MM.1S (cell line): ENCODE data around the gene EXOC1.

Experiments
- DNase-seq: peaks from one replicate; pipeline ENCODE4 v3.0.0-alpha.2; 2015
- H2AFZ ChIP-seq: fragments of 300-600 bp; sonication (generic); 2 replicates; pipeline ENCODE4 v1.6.0; 2016; ENCODE audit warnings: antibody characterized with exemption, low read length
- H3F3A ChIP-seq: fragments of 300-600 bp; sonication (generic); 2 replicates; pipeline ENCODE4 v1.6.1; 2016; ENCODE audit warnings: mild to moderate bottlenecking, antibody characterized with exemption, low read length, moderate library complexity, mixed read lengths; ENCODE audit not compliant: insufficient read depth
- H3K27ac ChIP-seq: fragments of 300-600 bp; sonication (generic); 2 replicates; pipeline ENCODE4 v1.5.1; 2016; ENCODE audit warnings: mild to moderate bottlenecking, low read length
- H3K27me3 ChIP-seq: fragments of 300-600 bp; sonication (generic); replicated peaks from 2 replicates; pipeline ENCODE4 v1.6.0; 2016; ENCODE audit warnings: low read length; ENCODE audit not compliant: insufficient read depth
- H3K36me3 ChIP-seq: fragments of 300-600 bp; sonication (generic); replicated peaks from 2 replicates; pipeline ENCODE4 v1.6.1; 2016; ENCODE audit warnings: mild to moderate bottlenecking, low read length, mixed read lengths; ENCODE audit not compliant: insufficient read depth
- H3K4me1 ChIP-seq: fragments of 300-600 bp; sonication (generic); 2 replicates; pipeline ENCODE4 v1.6.1; 2016; ENCODE audit warnings: low read length, mixed read lengths
- H3K4me2 ChIP-seq: fragments of 300-600 bp; sonication (generic); 2 replicates; pipeline ENCODE4 v1.6.0; 2016; ENCODE audit warnings: low read depth, low read length
- H3K4me3 ChIP-seq: fragments of 300-600 bp; sonication (generic); 2 replicates; pipeline ENCODE4 v1.5.1; 2016; ENCODE audit warnings: low read length, mixed read lengths
- H3K79me2 ChIP-seq: fragments of 300-600 bp; sonication (generic); 2 replicates; pipeline ENCODE4 v1.6.1; 2016; ENCODE audit warnings: mixed run types, low read length, mixed read lengths
- H3K9ac ChIP-seq: fragments of 300-600 bp; sonication (generic); 2 replicates; pipeline ENCODE4 v1.6.1; 2016; ENCODE audit warnings: low read length, mixed read lengths
- H3K9me2 ChIP-seq: fragments of 300-600 bp; sonication (generic); replicated peaks from 2 replicates; pipeline ENCODE4 v1.6.1; 2016; ENCODE audit warnings: mild to moderate bottlenecking, low read length, mixed read lengths; ENCODE audit not compliant: insufficient read depth
- H3K9me3 ChIP-seq: fragments of 300-600 bp; sonication (generic); replicated peaks from 2 replicates; pipeline ENCODE4 v1.6.1; 2016; ENCODE audit warnings: mild to moderate bottlenecking, low read length, mixed read lengths; ENCODE audit not compliant: insufficient read depth
- H4K20me1 ChIP-seq: fragments of 300-600 bp; sonication (generic); 2 replicates; pipeline ENCODE4 v1.6.1; 2016; ENCODE audit warnings: mild to moderate bottlenecking, low read length, moderate library complexity, mixed read lengths; ENCODE audit not compliant: insufficient read depth
- EZH2 ChIP-seq: fragments of 300-600 bp; sonication (generic); optimal IDR thresholded peaks from 2 replicates; pipeline ENCODE3; 2017; ENCODE audit warnings: low read depth, mild to moderate bottlenecking, antibody characterized with exemption, low read length, mixed read lengths
- EZH2phosphoT487 ChIP-seq: fragments of 300-600 bp; sonication (generic); IDR thresholded peaks from 2 replicates; pipeline ENCODE4 v1.6.1; 2018; ENCODE audit warnings: antibody characterized with exemption, low read length
- TF ChIP-seq, protein P1 (sequence below): fragments of 300-600 bp; sonication (generic); IDR thresholded peaks from 2 replicates; pipeline ENCODE4 v1.5.1; 2016; ENCODE audit warnings: antibody characterized with exemption, low read length, mixed read lengths

EXOC1 gene

DNA sequence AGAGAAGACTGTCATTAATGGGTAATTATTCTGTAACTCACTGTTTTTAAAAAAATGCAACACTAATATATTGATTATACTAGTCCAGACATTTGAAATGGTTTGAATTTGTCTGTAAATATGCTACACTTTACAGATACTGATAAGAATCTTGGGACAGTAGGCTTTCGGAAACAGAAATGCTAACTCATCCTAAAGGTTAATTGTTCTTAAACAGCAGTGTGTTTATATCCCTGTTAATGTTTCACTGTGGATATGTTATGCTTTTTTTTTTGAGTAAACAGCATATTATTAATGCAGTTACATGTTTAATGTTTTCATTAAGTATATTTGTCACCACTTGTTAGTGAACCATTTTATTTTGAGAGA, 31.4 kb downstream of the EXOC1 start:
- H3K9ac ChIP-seq: no peak overlapping the region
- H3K9me3 ChIP-seq: no peaks in the 10 kb centered on the region
- no peaks in the 10 kb centered on the region for H3K9me2 ChIP-seq
- H2AFZ ChIP-seq: no peak overlapping the region
- H3F3A ChIP-seq: no peaks in the 10 kb centered on the region
- no peaks in the 10 kb centered on the region for H4K20me1 ChIP-seq
- no peaks in the 10 kb centered on the region for H3K27me3 ChIP-seq
- H3K79me2 ChIP-seq: no peaks in the 10 kb centered on the region
- TF ChIP-seq, protein P1, sequence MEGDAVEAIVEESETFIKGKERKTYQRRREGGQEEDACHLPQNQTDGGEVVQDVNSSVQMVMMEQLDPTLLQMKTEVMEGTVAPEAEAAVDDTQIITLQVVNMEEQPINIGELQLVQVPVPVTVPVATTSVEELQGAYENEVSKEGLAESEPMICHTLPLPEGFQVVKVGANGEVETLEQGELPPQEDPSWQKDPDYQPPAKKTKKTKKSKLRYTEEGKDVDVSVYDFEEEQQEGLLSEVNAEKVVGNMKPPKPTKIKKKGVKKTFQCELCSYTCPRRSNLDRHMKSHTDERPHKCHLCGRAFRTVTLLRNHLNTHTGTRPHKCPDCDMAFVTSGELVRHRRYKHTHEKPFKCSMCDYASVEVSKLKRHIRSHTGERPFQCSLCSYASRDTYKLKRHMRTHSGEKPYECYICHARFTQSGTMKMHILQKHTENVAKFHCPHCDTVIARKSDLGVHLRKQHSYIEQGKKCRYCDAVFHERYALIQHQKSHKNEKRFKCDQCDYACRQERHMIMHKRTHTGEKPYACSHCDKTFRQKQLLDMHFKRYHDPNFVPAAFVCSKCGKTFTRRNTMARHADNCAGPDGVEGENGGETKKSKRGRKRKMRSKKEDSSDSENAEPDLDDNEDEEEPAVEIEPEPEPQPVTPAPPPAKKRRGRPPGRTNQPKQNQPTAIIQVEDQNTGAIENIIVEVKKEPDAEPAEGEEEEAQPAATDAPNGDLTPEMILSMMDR: no peak
- TF ChIP-seq EZH2phosphoT487 (no peak), EZH2 (no peak)
- H3K4me1 ChIP-seq: no peaks in the 10 kb centered on the region
- DNase-seq: no peak
- H3K4me2 ChIP-seq: no peak overlapping the region
- no peak overlapping the region for H3K27ac ChIP-seq
- H3K4me3 ChIP-seq: no peak overlapping the region
- H3K36me3 ChIP-seq: no peaks in the 10 kb centered on the region

DNA sequence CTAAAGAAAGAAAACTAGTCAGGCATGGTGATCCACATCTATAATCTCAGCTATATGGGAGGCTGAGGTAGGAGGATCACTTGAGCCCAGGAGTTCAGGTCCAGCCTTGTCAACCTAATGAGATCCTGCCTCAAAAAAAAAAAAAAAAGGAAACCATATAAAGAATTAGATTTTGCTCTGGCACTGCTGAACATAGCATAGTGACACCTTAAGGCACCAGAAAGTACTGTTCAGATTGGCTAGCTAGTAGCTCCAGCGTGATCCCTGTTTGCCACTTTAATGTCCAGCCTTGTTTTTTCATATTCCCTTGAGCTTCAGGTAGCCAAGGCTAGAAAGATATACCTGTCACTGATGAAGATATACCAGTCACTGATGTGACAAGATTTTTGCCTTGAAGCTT, 34.1 kb downstream of the EXOC1 start:
- no peak overlapping the region for H3K4me2 ChIP-seq
- H3K79me2 ChIP-seq: no peaks in the 10 kb centered on the region
- no peaks in the 10 kb centered on the region for H3F3A ChIP-seq
- no peaks in the 10 kb centered on the region for H3K36me3 ChIP-seq
- no peaks in the 10 kb centered on the region for H3K4me1 ChIP-seq
- H3K27me3 ChIP-seq: no peaks in the 10 kb centered on the region
- TF ChIP-seq, protein P1: no peak
- no peak for TF ChIP-seq EZH2
- no peaks in the 10 kb centered on the region for H3K9me3 ChIP-seq
- no peak for DNase-seq
- no peak overlapping the region for H3K4me3 ChIP-seq
- H3K27ac ChIP-seq: no peak overlapping the region
- H2AFZ ChIP-seq: no peak overlapping the region
- H4K20me1 ChIP-seq: no peaks in the 10 kb centered on the region
- H3K9ac ChIP-seq: no peak overlapping the region
- no peaks in the 10 kb centered on the region for H3K9me2 ChIP-seq

DNA sequence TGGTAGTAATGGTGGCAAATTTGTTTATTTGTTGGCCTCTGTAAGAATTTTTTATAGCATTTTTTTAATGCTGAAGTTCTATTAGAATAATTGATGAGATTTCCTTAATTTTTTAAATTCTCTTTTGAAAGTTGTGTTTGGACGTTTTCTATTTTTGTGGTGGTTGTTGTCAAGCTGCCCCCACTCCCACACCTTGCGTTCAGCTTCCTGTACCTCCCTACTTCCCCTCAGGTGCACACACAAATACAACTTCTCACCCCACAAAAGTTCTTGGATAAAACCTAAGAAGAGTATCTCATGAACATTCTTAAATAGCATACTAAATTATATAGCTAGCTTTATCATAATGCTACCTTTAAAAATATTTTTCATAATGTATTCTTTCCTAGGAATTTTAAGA, 38.7 kb downstream of the EXOC1 start:
- no peak overlapping the region for H2AFZ ChIP-seq
- H3K27me3 ChIP-seq: no peaks in the 10 kb centered on the region
- no peaks in the 10 kb centered on the region for H3F3A ChIP-seq
- H3K4me3 ChIP-seq: no peak overlapping the region
- no peaks in the 10 kb centered on the region; the same call in 1 of the 2 replicates for H3K36me3 ChIP-seq
- H3K9me2 ChIP-seq: no peaks in the 10 kb centered on the region
- no peaks in the 10 kb centered on the region; the same call in 1 of the 2 replicates for H3K9me3 ChIP-seq
- no peak overlapping the region for H3K9ac ChIP-seq
- no peak for DNase-seq
- TF ChIP-seq EZH2phosphoT487 (no peak), EZH2 (no peak)
- TF ChIP-seq, protein P1: no peak
- no peak overlapping the region for H3K27ac ChIP-seq
- no peak overlapping the region for H3K4me2 ChIP-seq
- no peaks in the 10 kb centered on the region for H3K79me2 ChIP-seq
- H4K20me1 ChIP-seq: no peaks in the 10 kb centered on the region
- H3K4me1 ChIP-seq: no peaks in the 10 kb centered on the region
